Measurements from ENCODE around the gene CAMK4. TPM values are rescaled to one million over a fixed set of nuclear protein-coding genes. Genes with fewer than 3 reads are reported as not detected.

The CAMK4 gene
- total RNA-seq, 1 experiment from 2014 or later: not detected

GRCh38 chr5:111296570-111296969 is 72.4 kb downstream of the CAMK4 start:
- H3K27ac ChIP-seq: no peak overlapping the region
- TF ChIP-seq CTCF (conservative IDR thresholded peaks at IDR 0.05): no peak
- TF ChIP-seq EZH2 (IDR thresholded peaks at IDR 0.05; ENCODE audit: low read depth): no peak
- no peak overlapping the region for H3K4me2 ChIP-seq
- H3K9me2 ChIP-seq (ENCODE audit: insufficient read depth): no peaks in the 10 kb centered on the region
- H3K4me3 ChIP-seq: no peak overlapping the region
- no peak for DNase-seq
- BruUV-seq (replicated peaks): no TSS peak
- intact Hi-C loops (cut with micrococcal nuclease; ENCODE audit: unreplicated experiment): no loop called here
- H3K27me3 ChIP-seq (ENCODE audit: insufficient read depth, low read depth): no peaks in the 10 kb centered on the region
- ChIA-PET CTCF (no interaction called here), POLR2A (ENCODE audit: unreplicated experiment) (no interaction called here)
- H3F3A ChIP-seq (ENCODE audit: insufficient read depth, low read depth): no peaks in the 10 kb centered on the region
- H3K4me1 ChIP-seq (replicated peaks; ENCODE audit: insufficient read depth): no peaks in the 10 kb centered on the region
- H2AFZ ChIP-seq: no peak overlapping the region
- no peaks in the 10 kb centered on the region for H3K9me3 ChIP-seq (ENCODE audit: insufficient read depth, low read depth)
- H3K79me2 ChIP-seq (ENCODE audit: low read depth): no peaks in the 10 kb centered on the region
- no peaks in the 10 kb centered on the region for H4K20me1 ChIP-seq (ENCODE audit: insufficient read depth)
- H3K36me3 ChIP-seq (ENCODE audit: low read depth): no peaks in the 10 kb centered on the region

- Histone ChIP-seq H2AFZ (no peak overlapping the region), H3K4me1 (replicated peaks; ENCODE audit: insufficient read depth) (no peaks in the 10 kb centered on the region), H3K79me2 (ENCODE audit: low read depth) (no peaks in the 10 kb centered on the region), H3K9me2 (ENCODE audit: insufficient read depth) (no peaks in the 10 kb centered on the region), H3K27me3 (ENCODE audit: insufficient read depth, low read depth) (no peaks in the 10 kb centered on the region), H3K9me3 (ENCODE audit: insufficient read depth, low read depth) (no peaks in the 10 kb centered on the region), H4K20me1 (ENCODE audit: insufficient read depth) (no peaks in the 10 kb centered on the region), H3F3A (ENCODE audit: insufficient read depth, low read depth) (no peaks in the 10 kb centered on the region), H3K4me3 (no peak overlapping the region), H3K4me2 (no peak overlapping the region), H3K27ac (no peak overlapping the region), H3K36me3 (ENCODE audit: low read depth) (no peaks in the 10 kb centered on the region)
- no peak for TF ChIP-seq EZH2 (IDR thresholded peaks at IDR 0.05; ENCODE audit: low read depth)
- no peak for TF ChIP-seq CTCF (conservative IDR thresholded peaks at IDR 0.05)
- ChIA-PET POLR2A (ENCODE audit: unreplicated experiment) (no interaction called here), CTCF (no interaction called here)
- intact Hi-C loops (cut with micrococcal nuclease; ENCODE audit: unreplicated experiment): no loop called here
- BruUV-seq (replicated peaks): no TSS peak
- no peak for DNase-seq
Observed at GRCh38 chr5:111299067-111299481, 74.9 kb downstream of the CAMK4 start.

GRCh38 chr5:111299831-111300432 is 75.7 kb downstream of the CAMK4 start:
- Histone ChIP-seq H3K79me2 (ENCODE audit: low read depth) (no peaks in the 10 kb centered on the region), H2AFZ (no peak overlapping the region), H3K36me3 (ENCODE audit: low read depth) (no peaks in the 10 kb centered on the region), H3K4me3 (no peak overlapping the region), H3K9me2 (ENCODE audit: insufficient read depth) (no peaks in the 10 kb centered on the region), H3K4me2 (no peak overlapping the region), H3K27me3 (ENCODE audit: insufficient read depth, low read depth) (no peaks in the 10 kb centered on the region), H3F3A (ENCODE audit: insufficient read depth, low read depth) (no peaks in the 10 kb centered on the region), H3K27ac (no peak overlapping the region), H3K4me1 (replicated peaks; ENCODE audit: insufficient read depth) (no peaks in the 10 kb centered on the region), H3K9me3 (ENCODE audit: insufficient read depth, low read depth) (no peaks in the 10 kb centered on the region), H4K20me1 (ENCODE audit: insufficient read depth) (no peaks in the 10 kb centered on the region)
- POLR2A ChIA-PET (ENCODE audit: unreplicated experiment): no interaction called here
- TF ChIP-seq CTCF (conservative IDR thresholded peaks at IDR 0.05): no peak
- TF ChIP-seq EZH2 (IDR thresholded peaks at IDR 0.05; ENCODE audit: low read depth): no peak
- intact Hi-C loops (cut with micrococcal nuclease; ENCODE audit: unreplicated experiment): no loop called here
- no peak for DNase-seq
- BruUV-seq (replicated peaks): no TSS peak
- CTCF ChIA-PET: no interaction called here

Data from PC-9 (cell line).